Calu3 (cell line): ENCODE data around the gene TBXT. TPM values are rescaled to one million over a fixed set of nuclear protein-coding genes. Genes with fewer than 3 reads are reported as not detected.

Source experiments
- BruUV-seq: library from RNA; stranded (reverse); fragments of 400-500 nt; replicated peaks from 2 replicates; lab custom pipeline; 2021; lab: Mats Ljungman, UMichigan
- CTCF ChIA-PET: fragments of 300-600 bp; sonication (Branson Sonifier 250); formaldehyde crosslinking; loops from one replicate; lab custom pipeline; 2022; ENCODE audit warnings: antibody characterized with exemption; lab: Charles Lee
- DNase-seq: peaks from one replicate; pipeline ENCODE4 v3.0.0; 2022
- H3K27ac Mint-ChIP-seq: one replicate; pipeline ENCODE4 v1.8.0; 2022; ENCODE audit warnings: mixed read lengths; ENCODE audit not compliant: unreplicated experiment
- H3K27me3 Mint-ChIP-seq: one replicate; pipeline ENCODE4 v1.8.0; 2022; ENCODE audit warnings: mixed read lengths; ENCODE audit not compliant: unreplicated experiment
- H3K36me3 Mint-ChIP-seq: one replicate; pipeline ENCODE4 v1.8.0; 2022; ENCODE audit warnings: mild to moderate bottlenecking, moderate library complexity, mixed read lengths; ENCODE audit not compliant: insufficient read depth, unreplicated experiment
- H3K4me1 Mint-ChIP-seq: one replicate; pipeline ENCODE4 v1.8.0; 2022; ENCODE audit warnings: mild to moderate bottlenecking, low read depth, mixed read lengths; ENCODE audit not compliant: unreplicated experiment
- H3K4me3 Mint-ChIP-seq: one replicate; pipeline ENCODE4 v1.8.0; 2022; ENCODE audit warnings: mild to moderate bottlenecking, low read depth, moderate library complexity, mixed read lengths; ENCODE audit not compliant: unreplicated experiment
- H3K9me3 Mint-ChIP-seq: one replicate; pipeline ENCODE4 v1.8.0; 2022; ENCODE audit warnings: low read depth, mixed read lengths; ENCODE audit not compliant: unreplicated experiment
- intact Hi-C: fragments of 100-400 bp; cut with micrococcal nuclease; formaldehyde crosslinking; loops from one replicate; pipeline ENCODE4 v1.10.0; 2022; ENCODE audit not compliant: unreplicated experiment
- total RNA-seq: library from RNA; stranded (reverse); gene quantifications from 2 replicates; pipeline ENCODE4 v1.2.3, GENCODE V29; 2022
- TF ChIP-seq, protein P1 (sequence below): fragments of 200-600 bp; IDR thresholded peaks from one replicate; pipeline ENCODE4 v1.8.0; 2022; ENCODE audit warnings: antibody characterized with exemption; ENCODE audit not compliant: unreplicated experiment

The TBXT gene
- total RNA-seq, 1 experiment from 2014 or later: not detected

DNA sequence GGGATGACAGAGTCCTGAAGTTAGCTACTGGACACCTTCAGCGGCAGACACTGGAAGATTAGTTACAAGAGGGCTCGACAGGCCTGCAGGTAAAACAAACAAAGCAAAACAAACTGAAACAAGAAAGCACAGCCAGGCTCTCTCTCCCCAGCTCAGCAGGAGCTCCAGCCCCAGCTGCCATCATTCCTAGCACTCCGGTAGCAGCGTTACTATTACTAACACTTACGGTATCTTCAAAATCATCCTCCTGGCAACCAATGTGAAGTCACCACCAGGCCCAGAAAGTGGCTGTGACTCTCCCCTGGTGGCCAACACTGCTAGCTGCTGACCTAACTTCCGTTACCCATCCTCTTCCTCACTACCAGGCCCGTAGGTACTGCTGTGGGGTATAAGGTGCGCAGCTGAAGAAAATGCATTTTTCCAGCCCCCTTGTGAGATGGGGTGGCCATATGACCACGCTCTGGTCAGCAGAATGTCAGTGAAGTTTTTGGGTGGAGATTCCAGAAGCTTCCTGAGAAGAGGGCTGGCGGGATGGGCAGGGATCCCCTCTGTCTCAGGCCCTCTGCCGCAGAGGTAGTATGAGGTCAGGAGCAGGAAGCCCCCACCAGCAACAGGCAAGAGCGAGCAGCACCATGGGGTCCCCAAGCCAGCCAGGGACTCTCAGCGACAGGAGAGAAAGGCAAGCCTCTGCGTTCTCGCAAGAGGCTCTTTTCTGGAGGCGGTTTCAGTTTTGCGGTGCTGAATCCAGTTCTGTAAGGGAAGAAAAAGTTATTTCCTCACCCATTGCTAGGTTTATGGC lies 37.4 kb upstream of the TBXT start:
- H3K4me3 Mint-ChIP-seq: no peak overlapping the region
- no TSS peak for BruUV-seq
- TF ChIP-seq, protein P1, sequence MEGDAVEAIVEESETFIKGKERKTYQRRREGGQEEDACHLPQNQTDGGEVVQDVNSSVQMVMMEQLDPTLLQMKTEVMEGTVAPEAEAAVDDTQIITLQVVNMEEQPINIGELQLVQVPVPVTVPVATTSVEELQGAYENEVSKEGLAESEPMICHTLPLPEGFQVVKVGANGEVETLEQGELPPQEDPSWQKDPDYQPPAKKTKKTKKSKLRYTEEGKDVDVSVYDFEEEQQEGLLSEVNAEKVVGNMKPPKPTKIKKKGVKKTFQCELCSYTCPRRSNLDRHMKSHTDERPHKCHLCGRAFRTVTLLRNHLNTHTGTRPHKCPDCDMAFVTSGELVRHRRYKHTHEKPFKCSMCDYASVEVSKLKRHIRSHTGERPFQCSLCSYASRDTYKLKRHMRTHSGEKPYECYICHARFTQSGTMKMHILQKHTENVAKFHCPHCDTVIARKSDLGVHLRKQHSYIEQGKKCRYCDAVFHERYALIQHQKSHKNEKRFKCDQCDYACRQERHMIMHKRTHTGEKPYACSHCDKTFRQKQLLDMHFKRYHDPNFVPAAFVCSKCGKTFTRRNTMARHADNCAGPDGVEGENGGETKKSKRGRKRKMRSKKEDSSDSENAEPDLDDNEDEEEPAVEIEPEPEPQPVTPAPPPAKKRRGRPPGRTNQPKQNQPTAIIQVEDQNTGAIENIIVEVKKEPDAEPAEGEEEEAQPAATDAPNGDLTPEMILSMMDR: no peak
- H3K36me3 Mint-ChIP-seq: no peaks in the 10 kb centered on the region
- CTCF ChIA-PET: no interaction called here
- H3K27ac Mint-ChIP-seq: no peak overlapping the region
- no peaks in the 10 kb centered on the region for H3K9me3 Mint-ChIP-seq
- intact Hi-C loops: no loop called here
- no peaks in the 10 kb centered on the region for H3K4me1 Mint-ChIP-seq
- peaks cover 25% of the 10 kb centered on the region for H3K27me3 Mint-ChIP-seq
- no peak for DNase-seq

DNA sequence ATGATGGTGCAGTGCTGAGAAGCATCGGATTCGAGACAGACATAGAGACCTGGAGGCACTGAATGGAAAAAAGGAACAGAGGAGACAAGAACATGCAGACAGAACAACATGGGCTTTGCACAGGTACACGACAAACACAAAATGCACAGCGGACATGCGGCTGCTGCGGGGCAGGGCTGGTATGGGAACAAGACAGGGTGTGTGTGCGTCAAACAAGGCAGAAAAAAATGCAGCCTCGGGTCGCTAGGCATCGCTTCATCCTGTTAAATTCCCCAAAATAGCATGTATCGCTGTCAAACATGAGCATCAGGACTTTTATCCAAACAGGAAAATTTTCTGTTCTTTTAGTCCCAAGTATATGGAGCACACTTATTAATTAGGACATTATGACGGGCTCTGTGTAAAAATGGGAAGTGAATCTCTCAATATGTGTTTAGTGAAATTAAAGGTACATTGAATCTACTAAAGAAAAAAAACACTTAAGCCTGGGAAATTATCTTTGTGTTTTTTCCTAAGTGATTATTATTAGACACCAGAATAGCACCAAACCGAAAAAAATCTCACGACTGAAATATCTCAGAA lies 36.1 kb upstream of the TBXT start:
- Mint-ChIP-seq H3K4me3 (no peak overlapping the region), H3K27ac (no peak overlapping the region), H3K9me3 (no peaks in the 10 kb centered on the region), H3K27me3 (peaks cover 29% of the 10 kb centered on the region), H3K36me3 (no peaks in the 10 kb centered on the region), H3K4me1 (no peaks in the 10 kb centered on the region)
- DNase-seq: no peak
- CTCF ChIA-PET: no interaction called here
- BruUV-seq: no TSS peak
- TF ChIP-seq, protein P1: no peak
- intact Hi-C loops: no loop called here

DNA sequence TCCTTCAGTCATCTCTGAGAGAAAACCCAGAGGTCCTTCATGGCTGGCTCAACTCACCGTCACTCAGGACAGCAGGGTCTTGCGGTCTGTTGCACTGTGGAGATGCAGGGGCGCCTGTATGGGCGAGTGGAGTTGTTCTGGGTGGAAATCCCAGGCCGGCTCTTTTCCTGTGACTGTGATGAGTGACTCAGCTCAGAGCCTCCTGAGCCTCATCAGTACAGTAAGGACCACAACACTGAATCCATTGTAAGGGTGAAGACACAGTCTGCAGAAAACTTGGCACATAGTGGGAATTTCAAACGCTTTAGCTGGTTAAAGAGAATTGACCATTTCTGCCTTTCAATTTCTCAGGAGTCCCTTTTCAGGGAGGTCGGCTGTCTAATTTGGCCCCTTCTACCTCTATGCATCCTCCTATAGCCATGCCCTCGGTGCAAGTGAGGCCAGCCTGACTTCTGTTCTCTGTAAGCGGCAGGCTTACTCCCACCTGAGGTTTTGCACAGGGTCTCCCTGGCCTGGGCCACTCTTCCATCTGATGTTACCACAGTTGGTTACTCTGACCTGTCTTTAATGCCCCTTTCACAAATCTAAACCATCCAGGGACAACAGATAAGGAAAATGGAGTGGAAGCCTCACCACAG lies 35.5 kb upstream of the TBXT start:
- CTCF ChIA-PET: no interaction called here
- H3K9me3 Mint-ChIP-seq: no peaks in the 10 kb centered on the region
- intact Hi-C loops: no loop called here
- no peak overlapping the region for H3K4me3 Mint-ChIP-seq
- BruUV-seq: no TSS peak
- peaks cover 34% of the 10 kb centered on the region for H3K27me3 Mint-ChIP-seq
- no peaks in the 10 kb centered on the region for H3K36me3 Mint-ChIP-seq
- TF ChIP-seq, protein P1: no peak
- DNase-seq: no peak
- H3K27ac Mint-ChIP-seq: no peak overlapping the region
- no peaks in the 10 kb centered on the region for H3K4me1 Mint-ChIP-seq

DNA sequence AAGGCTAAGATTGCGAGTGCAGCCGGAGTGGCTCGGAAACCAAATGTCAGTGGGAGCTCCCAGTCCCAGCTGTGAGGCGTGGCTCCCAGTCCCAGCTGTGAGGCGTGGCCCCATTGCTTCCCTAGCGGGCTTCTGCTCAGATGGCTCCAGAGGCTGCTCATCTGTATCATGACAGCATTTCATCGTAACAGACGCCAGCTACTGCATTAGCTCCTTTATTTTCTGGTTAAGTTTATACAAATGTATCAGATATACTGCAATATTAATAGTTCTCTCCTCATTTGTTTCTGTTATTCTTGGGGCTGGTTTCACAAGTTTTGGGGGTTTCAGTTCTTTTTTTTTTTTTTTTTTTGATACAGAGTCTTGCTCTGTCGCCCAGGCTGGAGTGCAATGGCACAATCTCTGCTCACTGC lies 34.7 kb upstream of the TBXT start:
- no peaks in the 10 kb centered on the region for H3K4me1 Mint-ChIP-seq
- TF ChIP-seq, protein P1: no peak
- H3K36me3 Mint-ChIP-seq: no peaks in the 10 kb centered on the region
- peaks cover 42% of the 10 kb centered on the region for H3K27me3 Mint-ChIP-seq
- no peak for DNase-seq
- intact Hi-C loops: no loop called here
- CTCF ChIA-PET: no interaction called here
- H3K9me3 Mint-ChIP-seq: no peaks in the 10 kb centered on the region
- H3K27ac Mint-ChIP-seq: no peak overlapping the region
- no TSS peak for BruUV-seq
- H3K4me3 Mint-ChIP-seq: no peak overlapping the region
